ENCODE measurements around the gene ATG9B. TPM values are rescaled to one million over a fixed set of nuclear protein-coding genes. Genes with fewer than 3 reads are reported as not detected.
A peak's percentile ranks its signal among the peaks of the same experiment; 100 is the strongest.

ATG9B gene
- total RNA-seq, 1 experiment from 2014 or later, result 2.1 TPM

GRCh38 chr7:150980663-150981062, 43.6 kb downstream of the ATG9B start (continued):
- TF ChIP-seq ZBTB33 (IDR thresholded peaks at IDR 0.05; ENCODE audit: extremely low read depth, insufficient replicate concordance, low read length), result no peak

DNA sequence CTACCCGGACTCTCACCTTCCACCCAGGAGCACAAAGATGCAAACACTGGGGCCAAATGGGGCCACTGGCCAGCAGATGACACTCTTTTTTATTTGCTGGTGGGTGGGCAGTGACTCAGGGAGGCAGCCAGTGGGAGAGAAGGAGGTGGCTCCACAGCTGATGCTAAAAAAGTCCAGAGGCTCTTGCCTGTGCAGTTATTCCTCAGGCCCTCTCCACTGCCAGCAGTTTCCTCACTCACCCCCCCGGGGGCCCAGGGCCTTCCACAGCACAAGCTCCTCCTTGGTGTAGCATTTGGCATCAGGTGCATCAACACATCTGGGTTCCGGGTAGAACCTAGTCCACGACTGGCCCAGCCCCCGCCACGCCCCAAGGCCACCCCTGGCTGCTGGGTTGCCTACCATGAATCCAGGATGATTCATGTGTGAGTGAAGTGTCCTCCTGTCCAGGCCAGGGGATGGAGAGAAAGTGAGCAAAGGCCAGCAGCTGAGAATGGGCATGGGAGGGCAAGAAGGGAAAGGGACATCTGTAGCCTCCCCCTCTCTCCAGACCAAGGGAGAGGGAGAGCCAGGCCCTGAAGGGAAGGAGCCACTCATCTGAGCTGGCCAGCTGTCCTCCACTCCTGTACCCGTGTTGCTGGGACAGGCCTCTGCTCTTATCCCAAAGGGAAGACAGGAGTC, 44.4 kb downstream of the ATG9B start:
- DNase-seq (ENCODE audit: low read depth, low spot score) (no peak), ATAC-seq (no peak)
- POLR2A ChIA-PET, result no interaction called here
- no peak for TF ChIP-seq CBX3 (IDR thresholded peaks at IDR 0.05; ENCODE audit: low read depth)
- no peak for TF ChIP-seq POLR2A (IDR thresholded peaks at IDR 0.05; ENCODE audit: borderline replicate concordance, extremely low read depth, insufficient read depth, insufficient read length)
- no peak for TF ChIP-seq FOSL1 (IDR thresholded peaks at IDR 0.05; ENCODE audit: low read depth)
- Histone ChIP-seq H3K27ac (ENCODE audit: low read depth, low read length) (no peak overlapping the region), H3K4me2 (ENCODE audit: low read length) (peak overlapping the region; percentile 98), H3K9me2 (ENCODE audit: insufficient read depth) (no peaks in the 10 kb centered on the region), H3K36me3 (ENCODE audit: control insufficient read depth in 1 of 2, insufficient read depth in 2 of 2, low read length in 2 of 2) (no peaks in the 10 kb centered on the region), H3K4me3 (replicated peaks in 1 of 2; ENCODE audit: low read depth in 1 of 2, low read length in 2 of 2) (no peak overlapping the region), H3K9me3 (ENCODE audit: control insufficient read depth in 1 of 2, insufficient read depth in 1 of 2, low read depth in 1 of 2, low read length in 2 of 2) (no peaks in the 10 kb centered on the region), H3K9ac (ENCODE audit: low read length) (no peak overlapping the region), H3K4me1 (ENCODE audit: control insufficient read depth in 1 of 2, insufficient read depth in 2 of 2, low read length in 2 of 2) (peaks cover 29 to 44% of the 10 kb centered on the region in 2 experiments), H4K20me1 (ENCODE audit: insufficient read depth) (no peaks in the 10 kb centered on the region), H3K79me2 (ENCODE audit: insufficient read depth, low read length) (0 out of 2 replicates have a peak, but pooled peaks cover 2% of the 10 kb centered on the region), H3K27me3 (ENCODE audit: insufficient read depth, low read length) (peaks cover 40% of the 10 kb centered on the region; the same call in 1 of the 2 replicates), H2AFZ (ENCODE audit: low read depth, low read length, poor library complexity, severe bottlenecking) (no peak overlapping the region)
- RAD21 ChIA-PET (ENCODE audit: low non-redundant PET in 1 of 2, low total read pairs in 2 of 2, uncharacterized antibody in 2 of 2, unreplicated experiment in 2 of 2), result no interaction called here
- CTCF ChIA-PET, result interaction anchor here (0.6 to 1.2 kb wide), 6 partner anchors 14 to 45 kb away, joined by 3 to 6 read pairs (median 3); partner anchors contain the start of gene ATG9B
- intact Hi-C loops (cut with micrococcal nuclease), result no loop called here
- no TSS peak for BruUV-seq (replicated peaks)
